ENCODE measurements around the gene UNC5A.

UNC5A gene

GRCh38 chr5:176771102-176771845 lies 39.1 kb upstream of the UNC5A start:
- Histone ChIP-seq H3K27ac (ENCODE audit: insufficient read depth in 1 of 2, low read depth in 1 of 2, low read length in 2 of 2, poor library complexity in 1 of 2, severe bottlenecking in 2 of 2) (no peak overlapping the region), H3K27me3 (replicated peaks in 2 of 5; ENCODE audit: control insufficient read depth in 4 of 5, insufficient read depth in 5 of 5, low read length in 4 of 5) (peaks cover 2 to 58% (median 8%) of the 10 kb centered on the region in 5 experiments), H3K36me3 (ENCODE audit: control insufficient read depth in 4 of 4, insufficient read depth in 4 of 4, low read length in 3 of 4) (no peaks in the 10 kb centered on the region), H3K9me3 (ENCODE audit: control extremely low read depth in 1 of 5, control insufficient read depth in 4 of 5, insufficient read depth in 2 of 5, low read depth in 1 of 5, low read length in 4 of 5) (peaks cover 0 to 16% (median under 1%) of the 10 kb centered on the region in 5 experiments), H3K4me3 (ENCODE audit: control insufficient read depth in 1 of 7, extremely low read depth in 1 of 7, insufficient read depth in 4 of 7, low read depth in 2 of 7, low read length in 6 of 7) (no peak overlapping the region), H3K4me1 (ENCODE audit: control extremely low read depth in 1 of 4, control insufficient read depth in 4 of 4, insufficient read depth in 4 of 4, low read length in 3 of 4) (no peaks in the 10 kb centered on the region)
- ChIA-PET CTCF (no interaction called here), POLR2A (no interaction called here)
- WGBS (ENCODE audit: insufficient coverage), result 90% methylated on average over 7 of the region's 8 CpGs
- DNase-seq, result no peak

DNA sequence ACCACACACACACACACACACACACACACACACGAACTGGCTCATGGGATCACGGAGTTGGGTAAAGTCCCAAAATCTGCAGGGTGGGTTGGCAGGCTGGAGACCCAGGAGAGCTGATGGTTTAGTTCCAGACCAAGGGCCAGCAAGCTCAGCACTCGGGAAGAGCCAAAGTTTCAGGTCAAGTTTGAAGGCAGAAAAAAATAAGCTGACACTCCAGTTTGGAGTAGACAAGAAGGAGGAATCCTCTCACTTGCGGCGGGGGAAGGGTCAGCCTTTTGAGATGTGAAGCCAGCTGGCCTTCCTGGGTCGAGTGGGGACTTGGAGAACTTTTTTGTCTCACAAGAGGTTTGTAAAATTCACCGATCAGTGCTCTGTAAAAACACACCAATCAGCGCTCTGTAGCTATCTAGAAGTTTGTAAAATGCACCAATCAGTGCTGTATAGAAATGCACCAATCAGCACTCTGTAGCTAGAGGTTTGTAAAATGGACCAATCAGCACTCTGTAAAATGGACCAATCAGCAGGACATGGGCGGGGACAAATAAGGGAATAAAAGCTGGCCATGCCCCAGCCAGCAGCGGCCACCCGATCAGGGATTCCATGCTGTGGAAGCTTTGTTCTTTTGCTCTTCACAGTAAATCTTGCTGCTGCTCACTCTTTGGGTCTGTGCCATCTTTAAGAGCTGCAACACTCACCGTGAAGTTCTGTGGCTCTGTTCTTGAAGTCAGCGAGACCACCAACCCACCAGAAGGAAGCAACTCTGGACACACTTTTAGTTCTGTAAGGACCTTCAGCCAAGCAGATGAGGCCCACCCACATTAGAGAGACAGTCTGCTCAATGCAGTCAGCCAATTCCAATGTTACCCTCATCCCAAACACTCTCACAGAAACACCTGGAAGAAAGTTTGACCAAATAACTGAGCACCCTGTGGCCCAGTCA lies 37.8 kb upstream of the UNC5A start:
- H3K27ac ChIP-seq (ENCODE audit: insufficient read depth in 1 of 2, low read depth in 1 of 2, low read length in 2 of 2, poor library complexity in 1 of 2, severe bottlenecking in 2 of 2), result no peak overlapping the region
- ChIA-PET CTCF (no interaction called here), POLR2A (no interaction called here)
- DNase-seq, result no peak
- H3K9me3 ChIP-seq (ENCODE audit: control extremely low read depth in 1 of 5, control insufficient read depth in 4 of 5, insufficient read depth in 2 of 5, low read depth in 1 of 5, low read length in 4 of 5), result peaks cover 0 to 12% (median 0%) of the 10 kb centered on the region in 5 experiments
- H3K4me1 ChIP-seq (ENCODE audit: control extremely low read depth in 1 of 4, control insufficient read depth in 4 of 4, insufficient read depth in 4 of 4, low read length in 3 of 4), result no peaks in the 10 kb centered on the region
- H3K4me3 ChIP-seq (ENCODE audit: control insufficient read depth in 1 of 7, extremely low read depth in 1 of 7, insufficient read depth in 4 of 7, low read depth in 2 of 7, low read length in 6 of 7), result no peak overlapping the region
- 85% methylated on average over 11 of the region's 13 CpGs for WGBS (ENCODE audit: insufficient coverage)
- no peaks in the 10 kb centered on the region for H3K36me3 ChIP-seq (ENCODE audit: control insufficient read depth in 4 of 4, insufficient read depth in 4 of 4, low read length in 3 of 4)
- peaks cover 0 to 65% (median 10%) of the 10 kb centered on the region in 5 experiments for H3K27me3 ChIP-seq (replicated peaks in 2 of 5; ENCODE audit: control insufficient read depth in 4 of 5, insufficient read depth in 5 of 5, low read length in 4 of 5)

DNA sequence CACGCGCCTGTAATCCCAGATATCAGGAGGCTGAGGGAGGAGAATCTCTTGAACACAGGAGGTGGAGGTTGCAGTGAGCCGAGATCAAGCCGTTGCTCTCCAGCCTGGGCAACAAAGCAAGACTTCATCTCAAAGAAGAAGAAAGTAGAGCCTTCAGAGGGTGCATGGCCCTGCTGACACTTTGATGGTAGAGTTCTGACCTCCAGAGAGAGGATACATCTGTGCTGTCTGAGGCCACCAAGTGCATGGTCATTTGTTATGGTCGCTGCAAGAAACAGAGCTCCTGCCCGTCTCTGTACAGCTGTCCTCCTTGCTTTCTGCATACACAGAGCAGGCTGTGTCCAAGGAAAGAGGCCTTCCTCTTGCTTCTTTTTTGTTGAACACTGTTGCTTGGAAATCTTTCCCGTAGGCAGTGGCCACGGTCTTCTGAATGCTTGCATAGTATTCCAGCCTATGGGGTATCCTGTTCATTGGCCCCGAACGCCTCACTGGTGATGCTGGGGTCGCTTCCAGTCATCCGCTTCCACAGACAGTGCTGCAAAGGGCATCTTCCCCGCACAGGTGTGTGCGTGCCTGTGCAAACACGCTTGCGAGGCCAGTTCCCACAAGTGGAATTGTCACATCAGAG lies 36.8 kb upstream of the UNC5A start:
- ChIA-PET POLR2A (no interaction called here), CTCF (no interaction called here)
- Histone ChIP-seq H3K36me3 (ENCODE audit: control insufficient read depth in 4 of 4, insufficient read depth in 4 of 4, low read length in 3 of 4) (no peaks in the 10 kb centered on the region), H3K9me3 (ENCODE audit: control extremely low read depth in 1 of 5, control insufficient read depth in 4 of 5, insufficient read depth in 2 of 5, low read depth in 1 of 5, low read length in 4 of 5) (peaks cover 0 to 12% (median 0%) of the 10 kb centered on the region in 5 experiments), H3K27me3 (replicated peaks in 2 of 5; ENCODE audit: control insufficient read depth in 4 of 5, insufficient read depth in 5 of 5, low read length in 4 of 5) (peaks cover 0 to 59% (median 8%) of the 10 kb centered on the region in 5 experiments), H3K4me1 (ENCODE audit: control extremely low read depth in 1 of 4, control insufficient read depth in 4 of 4, insufficient read depth in 4 of 4, low read length in 3 of 4) (no peaks in the 10 kb centered on the region), H3K4me3 (ENCODE audit: control insufficient read depth in 1 of 7, extremely low read depth in 1 of 7, insufficient read depth in 4 of 7, low read depth in 2 of 7, low read length in 6 of 7) (no peak overlapping the region), H3K27ac (ENCODE audit: insufficient read depth in 1 of 2, low read depth in 1 of 2, low read length in 2 of 2, poor library complexity in 1 of 2, severe bottlenecking in 2 of 2) (no peak overlapping the region)
- DNase-seq, result no peak
- 92% methylated on average over 16 of the region's 16 CpGs for WGBS (ENCODE audit: insufficient coverage)

DNA sequence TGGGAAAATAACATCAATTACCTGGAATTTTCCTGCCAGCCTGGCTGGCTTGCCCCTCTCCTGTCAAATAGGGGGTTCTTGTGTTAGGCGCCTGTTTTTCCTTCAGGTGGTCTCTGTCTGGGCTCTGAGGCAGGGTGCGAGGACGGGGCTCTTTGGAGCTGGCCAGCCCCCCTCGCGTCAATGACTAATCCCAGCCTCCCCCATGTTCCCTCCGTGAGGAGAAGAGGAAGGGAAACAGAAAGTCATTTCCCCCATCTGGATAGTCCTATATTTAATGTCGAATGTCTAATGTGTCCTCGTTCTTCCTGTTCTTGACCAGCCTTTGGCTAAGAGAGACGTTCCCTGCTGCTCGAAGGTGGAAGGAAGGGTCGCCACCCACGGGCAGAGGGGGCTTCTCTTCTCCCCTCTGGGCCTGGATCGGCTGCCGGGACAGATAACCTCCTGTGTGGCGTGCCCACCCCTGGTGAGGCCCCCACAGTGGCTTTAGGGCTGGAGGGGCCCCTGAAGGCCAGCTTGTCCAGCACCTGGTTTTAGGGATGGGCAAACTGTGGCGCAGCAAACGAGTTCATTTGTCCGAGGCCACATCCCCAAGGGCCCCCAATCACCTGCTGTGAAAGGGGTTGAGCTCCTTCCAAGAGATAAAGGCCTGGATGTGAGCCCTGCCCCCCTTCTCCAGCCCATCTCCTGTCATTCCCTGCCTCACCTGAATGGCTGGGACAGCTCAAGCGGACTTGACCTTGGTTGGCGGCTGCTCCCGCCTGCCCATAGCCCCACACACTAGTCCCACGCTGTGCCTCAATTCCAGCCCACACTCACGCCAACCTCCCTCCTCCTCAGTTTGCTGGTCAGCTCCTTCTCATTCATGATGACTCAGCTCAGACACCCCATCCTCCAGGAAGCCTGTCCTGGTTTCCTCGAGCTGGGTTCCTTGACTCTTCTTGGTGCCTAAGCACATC lies 35.9 kb upstream of the UNC5A start:
- WGBS (ENCODE audit: insufficient coverage), result 36% methylated on average over 17 of the region's 24 CpGs

DNA sequence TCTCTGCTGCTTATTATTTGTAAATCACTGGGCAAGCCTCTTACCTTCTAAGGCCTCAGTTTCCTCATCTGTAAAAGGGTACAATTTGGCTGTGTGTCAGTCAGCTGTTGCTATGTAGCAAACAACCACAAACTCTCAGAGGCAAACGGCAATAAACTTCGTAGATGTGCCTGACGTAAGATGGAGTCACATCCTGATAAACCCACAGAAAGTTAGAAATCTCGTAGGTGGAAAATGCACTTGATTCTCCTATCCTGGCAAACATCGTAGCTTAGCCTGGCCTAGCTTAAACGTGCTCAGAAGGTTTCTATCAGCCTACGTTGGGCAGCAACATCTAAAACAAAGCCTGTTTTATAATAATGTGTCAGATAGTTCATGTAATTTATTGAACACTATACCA lies 35.0 kb upstream of the UNC5A start:
- ChIA-PET CTCF (interaction anchor here (0.9 kb wide), 1 partner anchor 114 kb away, joined by 3 read pairs; no protein-coding TSS in a partner anchor), POLR2A (no interaction called here)
- no peak overlapping the region for H3K27ac ChIP-seq (ENCODE audit: insufficient read depth in 1 of 2, low read depth in 1 of 2, low read length in 2 of 2, poor library complexity in 1 of 2, severe bottlenecking in 2 of 2)
- no peaks in the 10 kb centered on the region for H3K36me3 ChIP-seq (ENCODE audit: control insufficient read depth in 4 of 4, insufficient read depth in 4 of 4, low read length in 3 of 4)
- no peak overlapping the region for H3K4me3 ChIP-seq (ENCODE audit: control insufficient read depth in 1 of 7, extremely low read depth in 1 of 7, insufficient read depth in 4 of 7, low read depth in 2 of 7, low read length in 6 of 7)
- peaks cover 0 to 70% (median 8%) of the 10 kb centered on the region in 5 experiments for H3K27me3 ChIP-seq (replicated peaks in 2 of 5; ENCODE audit: control insufficient read depth in 4 of 5, insufficient read depth in 5 of 5, low read length in 4 of 5)
- no peak for DNase-seq
- peaks cover 0 to 12% (median 0%) of the 10 kb centered on the region in 5 experiments for H3K9me3 ChIP-seq (ENCODE audit: control extremely low read depth in 1 of 5, control insufficient read depth in 4 of 5, insufficient read depth in 2 of 5, low read depth in 1 of 5, low read length in 4 of 5)
- WGBS (ENCODE audit: insufficient coverage), result 63% methylated on average over 4 of the region's 7 CpGs
- no peaks in the 10 kb centered on the region for H3K4me1 ChIP-seq (ENCODE audit: control extremely low read depth in 1 of 4, control insufficient read depth in 4 of 4, insufficient read depth in 4 of 4, low read length in 3 of 4)

More for the DNA sequence above, 35.9 kb upstream of the UNC5A start:
- ChIA-PET CTCF (interaction anchor here (0.9 kb wide), 1 partner anchor 113 kb away, joined by 3 read pairs; no protein-coding TSS in a partner anchor), POLR2A (no interaction called here)
- DNase-seq, result no peak
- Histone ChIP-seq H3K36me3 (ENCODE audit: control insufficient read depth in 4 of 4, insufficient read depth in 4 of 4, low read length in 3 of 4) (no peaks in the 10 kb centered on the region), H3K4me3 (ENCODE audit: control insufficient read depth in 1 of 7, extremely low read depth in 1 of 7, insufficient read depth in 4 of 7, low read depth in 2 of 7, low read length in 6 of 7) (no peak overlapping the region), H3K27ac (ENCODE audit: insufficient read depth in 1 of 2, low read depth in 1 of 2, low read length in 2 of 2, poor library complexity in 1 of 2, severe bottlenecking in 2 of 2) (no peak overlapping the region), H3K9me3 (ENCODE audit: control extremely low read depth in 1 of 5, control insufficient read depth in 4 of 5, insufficient read depth in 2 of 5, low read depth in 1 of 5, low read length in 4 of 5) (peaks cover 0 to 12% (median 0%) of the 10 kb centered on the region in 5 experiments), H3K4me1 (ENCODE audit: control extremely low read depth in 1 of 4, control insufficient read depth in 4 of 4, insufficient read depth in 4 of 4, low read length in 3 of 4) (no peaks in the 10 kb centered on the region), H3K27me3 (replicated peaks in 2 of 5; ENCODE audit: control insufficient read depth in 4 of 5, insufficient read depth in 5 of 5, low read length in 4 of 5) (peaks cover 0 to 66% (median 8%) of the 10 kb centered on the region in 5 experiments)

GRCh38 chr5:176776141-176776865 lies 34.1 kb upstream of the UNC5A start:
- Histone ChIP-seq H3K27me3 (replicated peaks in 2 of 5; ENCODE audit: control insufficient read depth in 4 of 5, insufficient read depth in 5 of 5, low read length in 4 of 5) (peaks cover 0 to 77% (median 8%) of the 10 kb centered on the region in 5 experiments), H3K4me1 (ENCODE audit: control extremely low read depth in 1 of 4, control insufficient read depth in 4 of 4, insufficient read depth in 4 of 4, low read length in 3 of 4) (no peaks in the 10 kb centered on the region), H3K36me3 (ENCODE audit: control insufficient read depth in 4 of 4, insufficient read depth in 4 of 4, low read length in 3 of 4) (no peaks in the 10 kb centered on the region), H3K27ac (ENCODE audit: insufficient read depth in 1 of 2, low read depth in 1 of 2, low read length in 2 of 2, poor library complexity in 1 of 2, severe bottlenecking in 2 of 2) (no peak overlapping the region), H3K9me3 (ENCODE audit: control extremely low read depth in 1 of 5, control insufficient read depth in 4 of 5, insufficient read depth in 2 of 5, low read depth in 1 of 5, low read length in 4 of 5) (peaks cover 0 to 12% (median 0%) of the 10 kb centered on the region in 5 experiments), H3K4me3 (ENCODE audit: control insufficient read depth in 1 of 7, extremely low read depth in 1 of 7, insufficient read depth in 4 of 7, low read depth in 2 of 7, low read length in 6 of 7) (no peak overlapping the region)
- DNase-seq, result no peak
- CTCF ChIA-PET, result no interaction called here
- 84% methylated on average over 16 of the region's 21 CpGs for WGBS (ENCODE audit: insufficient coverage)
- POLR2A ChIA-PET, result no interaction called here
